Ovary (tissue), 9 donors: ENCODE data around the gene PACS2. TPM values are rescaled to one million over a fixed set of nuclear protein-coding genes. Genes with fewer than 3 reads are reported as not detected.

Experiments
- DNase-seq, 5 donors: peaks; one replicate each; pipeline ENCODE4 v3.0.0-alpha.2; 2019 to 2020
- H3K27ac ChIP-seq, 2 donors: fragments of 200-600 bp; one replicate each; pipeline versions ENCODE4 v1.5.1 to v1.8.0; 2019 to 2022
- H3K27me3 ChIP-seq: fragments of 200-600 bp; one replicate; pipeline ENCODE4 v1.8.0; 2022
- H3K36me3 ChIP-seq: fragments of 200-600 bp; sonication (generic); one replicate; pipeline ENCODE4 v1.5.1; 2019
- H3K4me1 ChIP-seq: one replicate; pipeline ENCODE4 v1.8.1; 2013; ENCODE audit warnings: mild to moderate bottlenecking, moderate library complexity; ENCODE audit not compliant: insufficient read depth
- H3K4me3 ChIP-seq: fragments of 200-600 bp; sonication (generic); one replicate; pipeline ENCODE4 v1.5.1; 2017
- H3K9me3 ChIP-seq, 2 donors: fragments of 200-600 bp in 1 of 2; sonication (generic) in 1 of 2; one replicate each; pipeline versions ENCODE4 v1.5.1 to v1.8.1; 2013 to 2019; ENCODE audit warnings: mild to moderate bottlenecking in 1 of 2, moderate library complexity in 1 of 2
- EP300 ChIP-seq: sonication (generic); formaldehyde crosslinking; IDR thresholded peaks from one replicate; pipeline ENCODE4 v1.6.1; 2017; ENCODE audit warnings: antibody characterized with exemption
- POLR2A ChIP-seq: fragments of 450-650 bp; IDR thresholded peaks from one replicate; pipeline ENCODE4 v1.6.1; 2017; ENCODE audit warnings: antibody characterized with exemption, mild to moderate bottlenecking, moderate library complexity
- WGBS, 3 donors: extraction: QIAGEN DNeasy Blood & Tissue Kit in 1 of 3; methylation state at CpG; one replicate each; pipeline versions ENCODE4 v1.1.5 to v1.1.7; 2013 to 2017; 5-methylcytosine and 5-hydroxymethylcytosine counted together
- intact Hi-C, 4 donors: fragments of 100-400 bp; cut with DNase I; formaldehyde crosslinking; loops; one replicate each; pipeline versions ENCODE4 v1.11.0 to v1.15.1; 2022 to 2023
- polyA plus RNA-seq, 2 donors: library from polyadenylated mRNA; stranded (reverse); fragments of 200-250 nt in 1 of 2; fragments of 350-450 nt in 1 of 2; fragmentation: Illumina TruSeq in 1 of 2; extraction: RNeasy Lipid Tissue Mini Kit (QIAGEN cat#74804) in 1 of 2; gene quantifications; one replicate each; pipeline ENCODE4 v1.2.3, GENCODE V29; 2013 to 2014
- total RNA-seq, 7 donors: library from RNA; depleted of rRNA in 2 of 7; stranded (reverse); fragments of >200 nt in 2 of 7; fragmentation: NEBNext Ultra II Directional in 3 of 7; extraction: Animal tissue kit (Norgen Biotek cat#: 25700) in 3 of 7; gene quantifications; one replicate each; pipeline versions ENCODE4 v1.1.0 to v1.2.4, GENCODE V29; 2016 to 2023
- TF ChIP-seq, protein P1 (sequence below), 3 donors: fragments of 450-650 bp in 2 of 3; fragments of 200-600 bp in 1 of 3; IDR thresholded peaks; one replicate each; pipeline versions ENCODE4 v1.5.1 to v1.8.0; 2016 to 2022; ENCODE audit warnings: antibody characterized with exemption in 3 of 3, mild to moderate bottlenecking in 1 of 3
- donor health status: DM: no; HTN: no; CAD: no; lungs with moderate emphysema.
- donor health status: DM: no; HTN: no; CAD: no.
- donor health status: Bipolar disorder and iron deficiency.
- donor health status: DM: yes; HTN: yes; CAD: no.
- donor health status: DM: no; HTN: no; CAD: no.
- donor health status: DM: yes; HTN: yes; CAD: no.

The PACS2 gene
- total and polyA plus RNA-seq, 9 donors = 21.2 to 91.9 (median 60.6) TPM

DNA sequence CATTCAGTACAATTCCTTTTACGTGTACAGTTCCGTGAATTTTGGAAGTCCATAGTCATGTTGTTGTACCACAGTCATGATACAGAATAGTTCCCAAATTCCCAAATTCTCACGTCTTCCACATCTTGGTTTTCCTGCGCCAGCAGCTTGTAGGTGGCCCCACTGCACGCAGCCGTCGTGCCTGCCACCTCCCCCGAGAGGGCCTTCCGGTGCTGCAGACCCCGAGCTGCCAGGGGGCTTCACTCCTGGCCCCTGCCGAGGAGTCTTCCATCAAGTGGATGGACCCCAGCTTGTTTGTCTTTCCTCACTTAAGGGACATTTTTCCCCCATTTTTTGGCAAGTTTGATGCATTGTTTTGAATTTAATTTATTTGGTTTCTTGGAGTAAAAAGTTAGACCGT lies 121.9 kb downstream of the PACS2 start:
- Histone ChIP-seq H3K9me3 (no peaks in the 10 kb centered on the region), H3K27ac (no peak overlapping the region), H3K36me3 (no peaks in the 10 kb centered on the region), H3K4me3 (no peak overlapping the region), H3K27me3 (no peaks in the 10 kb centered on the region), H3K4me1 (peaks cover 2% of the 10 kb centered on the region)
- no peak for DNase-seq
- intact Hi-C loops = no loop called here
- TF ChIP-seq EP300 = no peak
- TF ChIP-seq, protein P1, sequence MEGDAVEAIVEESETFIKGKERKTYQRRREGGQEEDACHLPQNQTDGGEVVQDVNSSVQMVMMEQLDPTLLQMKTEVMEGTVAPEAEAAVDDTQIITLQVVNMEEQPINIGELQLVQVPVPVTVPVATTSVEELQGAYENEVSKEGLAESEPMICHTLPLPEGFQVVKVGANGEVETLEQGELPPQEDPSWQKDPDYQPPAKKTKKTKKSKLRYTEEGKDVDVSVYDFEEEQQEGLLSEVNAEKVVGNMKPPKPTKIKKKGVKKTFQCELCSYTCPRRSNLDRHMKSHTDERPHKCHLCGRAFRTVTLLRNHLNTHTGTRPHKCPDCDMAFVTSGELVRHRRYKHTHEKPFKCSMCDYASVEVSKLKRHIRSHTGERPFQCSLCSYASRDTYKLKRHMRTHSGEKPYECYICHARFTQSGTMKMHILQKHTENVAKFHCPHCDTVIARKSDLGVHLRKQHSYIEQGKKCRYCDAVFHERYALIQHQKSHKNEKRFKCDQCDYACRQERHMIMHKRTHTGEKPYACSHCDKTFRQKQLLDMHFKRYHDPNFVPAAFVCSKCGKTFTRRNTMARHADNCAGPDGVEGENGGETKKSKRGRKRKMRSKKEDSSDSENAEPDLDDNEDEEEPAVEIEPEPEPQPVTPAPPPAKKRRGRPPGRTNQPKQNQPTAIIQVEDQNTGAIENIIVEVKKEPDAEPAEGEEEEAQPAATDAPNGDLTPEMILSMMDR (IDR thresholded peaks at IDR 0.05) = no peak
- no peak for TF ChIP-seq POLR2A
- 73 to 87% (median 79%) methylated on average over 12 of the region's 12 CpGs for WGBS, 3 donors

DNA sequence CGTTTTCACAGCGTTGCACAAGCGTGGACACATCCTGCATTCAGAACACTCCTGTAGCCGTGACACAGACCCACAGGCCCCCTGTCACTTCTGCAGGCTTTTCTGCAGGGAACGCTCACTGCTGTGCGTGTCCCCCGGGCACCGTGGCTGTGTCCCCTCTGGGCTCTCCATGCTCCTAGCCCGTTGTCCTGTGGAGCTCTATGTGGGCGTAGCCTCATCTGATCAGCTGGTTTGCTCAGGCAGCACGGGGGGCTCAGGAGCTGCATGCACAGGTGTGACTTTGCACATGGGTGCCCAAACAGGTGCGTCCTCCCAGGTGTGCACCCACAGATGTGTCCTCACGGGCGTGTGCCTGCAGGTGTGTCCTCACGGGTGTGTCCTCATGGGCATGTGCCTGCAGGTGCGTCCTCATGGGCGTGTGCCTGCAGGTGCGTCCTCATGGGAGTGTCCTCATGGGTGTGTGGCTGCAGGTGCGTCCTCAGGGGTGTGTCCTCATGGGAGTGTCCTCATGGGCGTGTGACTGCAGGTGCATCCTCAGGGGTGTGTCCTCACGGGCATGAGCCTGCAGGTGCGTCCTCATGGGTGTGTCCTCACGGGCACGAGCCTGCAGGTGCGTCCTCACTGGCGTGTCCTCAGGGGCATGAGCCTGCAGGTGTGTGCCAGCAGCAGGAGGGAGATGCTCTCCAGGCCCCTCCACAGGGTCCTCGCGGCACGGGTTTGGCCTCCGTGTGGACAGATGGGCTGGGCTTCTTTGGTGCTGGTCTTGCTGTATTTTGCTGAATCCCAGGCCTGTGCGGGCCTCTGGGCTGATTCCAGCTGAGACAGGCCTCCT lies 122.6 kb downstream of the PACS2 start:
- Histone ChIP-seq H3K9me3 (no peaks in the 10 kb centered on the region), H3K4me3 (no peak overlapping the region), H3K27me3 (no peaks in the 10 kb centered on the region), H3K27ac (no peak overlapping the region), H3K4me1 (peaks cover 2% of the 10 kb centered on the region), H3K36me3 (no peaks in the 10 kb centered on the region)
- WGBS, 3 donors = 86 to 90% (median 87%) methylated on average over 27 to 31 of the region's 31 CpGs
- DNase-seq = no peak
- TF ChIP-seq EP300 = no peak
- intact Hi-C loops = no loop called here

DNA sequence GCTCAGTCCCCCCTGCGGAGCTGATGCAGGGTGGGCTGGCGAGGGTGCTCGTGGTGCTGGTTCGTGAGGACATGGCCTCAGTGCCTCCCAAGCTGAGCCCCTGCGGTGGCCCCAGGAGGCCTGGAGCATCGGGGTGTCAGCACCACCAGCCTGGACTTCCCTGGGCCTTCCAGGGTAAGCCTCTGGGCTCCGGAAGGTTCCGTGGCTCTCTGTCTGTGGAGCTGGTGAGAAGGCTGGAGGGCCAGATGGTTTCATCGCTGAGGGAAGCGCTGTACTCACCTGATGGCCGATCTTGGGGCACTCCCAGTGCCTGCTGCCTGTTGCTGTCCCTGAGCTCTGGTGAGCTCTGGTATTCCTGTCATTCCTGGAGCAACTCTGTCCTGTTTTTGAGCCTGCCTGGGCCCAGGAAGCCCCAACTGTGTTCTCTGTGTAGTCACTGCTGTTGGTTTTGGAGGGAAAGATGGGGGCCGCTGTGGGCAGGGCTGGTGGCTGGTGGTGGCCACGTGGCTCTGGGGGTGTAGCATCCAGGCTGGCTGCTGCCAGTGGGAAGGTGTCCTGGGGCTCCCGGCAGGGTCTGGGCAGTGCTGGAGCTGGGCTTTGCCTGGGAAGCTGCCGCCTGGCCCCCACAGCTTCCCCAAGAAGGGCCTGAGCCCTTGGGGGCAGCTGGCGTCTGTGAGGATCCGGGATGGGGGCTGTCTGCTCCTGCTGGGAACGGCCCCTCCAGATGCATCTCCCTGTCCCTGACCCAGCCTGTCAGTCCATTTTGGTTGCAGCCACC lies 123.4 kb downstream of the PACS2 start:
- Histone ChIP-seq H3K9me3 (no peaks in the 10 kb centered on the region), H3K27me3 (no peaks in the 10 kb centered on the region), H3K27ac (no peak overlapping the region), H3K4me3 (no peak overlapping the region), H3K4me1 (peaks cover 2% of the 10 kb centered on the region), H3K36me3 (no peaks in the 10 kb centered on the region)
- no peak for DNase-seq
- intact Hi-C loops = no loop called here
- no peak for TF ChIP-seq POLR2A
- TF ChIP-seq, protein P1 (IDR thresholded peaks at IDR 0.05) = no peak
- no peak for TF ChIP-seq EP300
- WGBS, 3 donors = 87 to 91% (median 88%) methylated on average over 15 to 18 of the region's 18 CpGs

- Histone ChIP-seq H3K27me3 (no peaks in the 10 kb centered on the region), H3K36me3 (no peaks in the 10 kb centered on the region), H3K9me3 (no peaks in the 10 kb centered on the region), H3K4me1 (peaks cover 2% of the 10 kb centered on the region), H3K4me3 (no peak overlapping the region), H3K27ac (no peak overlapping the region)
- WGBS, 3 donors = 83 to 86% (median 86%) methylated on average over 10 to 11 of the region's 11 CpGs
- TF ChIP-seq POLR2A (no peak), EP300 (no peak)
- TF ChIP-seq, protein P1 (IDR thresholded peaks at IDR 0.05) = no peak
- intact Hi-C loops = no loop called here
- no peak for DNase-seq
Observed at GRCh38 chr14:105439179-105439578, 124.6 kb downstream of the PACS2 start.
